NOMO-1 treated with DMSO at 0.1 percent for 48 hours (cell line): Measurements from ENCODE around the gene MROH2A.
"Not testable (repeated sequence)": the region's sequence is repeated elsewhere in the genome, so short reads cannot be mapped to it uniquely, and the experiment has no call there.

ENCODE experiments used
- DNase-seq: peaks from one replicate; lab custom pipeline; 2025; ENCODE audit not compliant: unreplicated experiment; lab: John Stamatoyannopoulos, UW

The MROH2A gene, protein sequence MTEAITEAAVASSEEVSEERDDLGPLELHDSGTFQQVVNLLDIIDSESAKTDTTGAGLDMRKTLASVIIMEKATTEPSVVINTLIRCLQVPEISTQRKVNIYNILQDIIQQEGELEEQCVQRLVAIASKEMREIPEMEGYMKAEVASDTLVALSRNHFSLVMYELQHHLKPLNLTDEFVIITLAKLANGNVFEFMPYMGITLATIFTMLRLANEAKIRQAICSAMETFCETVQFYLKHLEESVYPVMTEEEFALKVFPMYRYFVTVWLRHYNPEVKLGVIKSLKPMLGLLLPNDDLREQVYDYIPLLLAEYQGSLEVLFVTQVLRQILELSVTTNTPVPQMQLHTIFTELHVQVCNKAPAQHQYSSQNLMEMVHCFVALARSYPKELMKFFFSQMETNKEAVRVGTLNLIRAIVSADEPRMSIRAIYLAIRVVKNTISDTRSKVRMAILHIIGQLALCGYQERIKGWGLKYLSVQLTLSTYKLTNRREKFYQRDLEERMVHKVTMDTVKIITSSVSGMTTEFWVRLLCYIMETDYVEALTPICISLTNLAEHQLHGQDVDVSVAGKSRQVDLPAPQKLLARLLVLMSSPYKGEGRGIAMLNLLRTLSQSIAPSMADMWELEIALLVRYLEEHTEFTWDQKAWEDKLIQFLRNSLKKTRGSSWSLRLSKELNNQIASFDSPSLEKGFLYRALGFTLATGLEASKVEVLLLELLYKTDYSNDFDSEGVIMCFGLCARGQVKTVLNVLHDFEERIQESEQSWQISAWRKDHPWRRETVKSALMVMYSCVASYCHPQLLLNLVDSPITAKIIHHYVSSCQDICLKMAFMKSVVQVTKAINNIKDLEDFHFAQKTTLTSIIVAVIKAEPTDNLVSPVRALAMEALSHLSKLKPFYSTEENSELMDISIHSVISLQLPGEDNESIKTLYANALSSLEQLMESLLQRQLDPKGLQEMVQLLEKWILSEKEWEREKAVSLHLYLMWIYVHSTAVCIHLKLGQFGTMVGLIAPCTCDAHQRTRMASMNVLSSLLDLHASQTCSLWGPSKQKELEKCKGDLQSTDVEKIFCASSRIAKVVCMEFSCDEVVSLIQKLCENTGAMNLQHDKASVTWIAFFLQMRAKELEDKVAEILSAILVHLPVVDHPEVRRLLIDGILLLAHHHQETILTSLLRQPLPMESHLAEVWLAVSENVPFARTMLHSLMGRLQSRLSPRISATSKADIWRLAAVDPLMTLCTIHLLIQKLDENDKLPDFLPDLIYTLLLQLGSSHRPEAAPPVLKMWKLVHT (N-terminal part only)

DNA sequence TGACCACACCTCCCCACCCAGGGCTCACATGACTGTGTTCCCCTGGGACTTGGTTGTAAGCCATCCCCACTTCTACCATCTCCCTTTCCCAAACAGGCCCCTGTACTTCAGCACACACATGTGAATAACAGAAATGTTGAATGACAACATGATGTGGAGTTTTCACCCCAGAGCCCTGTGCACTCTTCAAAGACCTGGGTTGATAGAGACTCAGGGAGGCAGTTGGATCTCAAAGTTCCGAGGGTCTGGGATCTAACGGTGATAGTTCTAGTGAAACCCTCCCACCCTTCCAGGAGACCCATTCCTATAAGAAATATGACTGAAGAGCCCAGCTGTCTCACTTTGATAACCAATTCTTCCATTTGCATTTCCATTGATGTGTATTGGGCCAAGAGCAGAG is at the start of gene MROH2A:
Gene MROH2A, plus strand, starts transcription at position 301 of the 400 bp plus-strand sequence. CDS start 1,029 bp downstream, outside the sequence.
- no peak for DNase-seq

DNA sequence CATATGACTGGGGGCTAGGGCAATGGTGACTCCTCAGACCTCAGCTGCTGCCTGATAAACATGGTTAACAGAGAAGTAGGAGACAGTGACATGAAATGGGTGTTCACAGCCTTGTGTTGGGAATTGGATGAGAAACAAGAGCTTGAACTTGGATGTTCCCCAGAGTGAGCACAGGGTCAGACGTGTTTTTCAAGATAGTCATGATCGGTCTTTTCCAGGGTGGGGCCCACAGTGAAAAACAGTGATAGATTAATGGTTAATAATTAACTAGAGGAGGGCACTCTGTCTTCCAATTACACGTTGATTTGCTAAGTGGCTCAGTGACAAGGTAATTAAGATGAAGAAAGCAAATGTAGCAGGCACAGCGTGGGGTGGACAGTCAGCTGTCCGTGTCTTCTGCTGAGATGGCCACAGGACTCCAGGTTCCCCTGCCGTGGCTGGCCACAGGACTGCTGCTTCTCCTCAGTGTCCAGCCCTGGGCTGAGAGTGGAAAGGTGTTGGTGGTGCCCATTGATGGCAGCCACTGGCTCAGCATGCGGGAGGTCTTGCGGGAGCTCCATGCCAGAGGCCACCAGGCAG is 49.3 kb upstream of the MROH2A start, which contains the start of gene UGT1A3:
Gene UGT1A3, plus strand, starts transcription at position 320 of the 579 bp plus-strand sequence. Its CDS starts 85 bp downstream, at position 405.
- DNase-seq: no peak

DNA sequence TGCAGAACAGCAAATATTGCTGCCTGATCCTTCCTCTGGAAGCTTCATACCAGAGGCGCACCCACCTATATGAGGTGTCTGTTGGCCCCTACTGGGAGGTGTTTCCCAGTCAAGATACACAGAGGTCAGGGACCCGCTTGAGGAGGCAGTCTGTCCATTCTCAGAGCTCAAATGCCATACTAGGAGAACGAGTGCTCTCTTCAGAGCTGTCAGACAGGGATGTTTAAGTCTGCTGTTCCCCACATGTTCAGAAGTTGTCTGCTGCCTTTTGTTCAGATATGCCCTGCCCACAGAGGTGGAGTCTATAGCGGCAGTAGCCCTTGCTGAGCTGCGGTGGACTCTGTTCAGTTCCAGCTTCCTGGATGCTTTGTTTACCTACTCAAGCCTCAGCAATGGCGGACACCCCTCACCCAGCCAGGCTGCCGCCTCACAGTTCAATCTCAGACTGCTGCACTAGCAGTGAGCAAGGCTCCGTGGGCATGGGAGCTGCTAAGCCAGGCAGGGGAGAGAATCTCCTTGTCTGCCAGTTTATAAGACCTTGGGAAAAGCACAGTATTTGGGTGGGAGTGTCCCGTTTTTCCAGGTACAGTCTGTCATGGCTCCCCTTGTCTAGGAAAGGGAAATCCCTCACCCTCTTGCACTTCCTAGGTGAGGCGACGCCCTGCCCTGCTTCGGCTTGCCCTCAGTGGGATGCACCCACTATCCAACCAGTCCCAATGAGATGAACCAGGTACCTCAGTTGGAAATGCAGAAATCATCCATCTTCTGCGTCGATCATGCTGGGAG is 41.1 kb upstream of the MROH2A start:
- DNase-seq: not testable (repeated sequence)

DNA sequence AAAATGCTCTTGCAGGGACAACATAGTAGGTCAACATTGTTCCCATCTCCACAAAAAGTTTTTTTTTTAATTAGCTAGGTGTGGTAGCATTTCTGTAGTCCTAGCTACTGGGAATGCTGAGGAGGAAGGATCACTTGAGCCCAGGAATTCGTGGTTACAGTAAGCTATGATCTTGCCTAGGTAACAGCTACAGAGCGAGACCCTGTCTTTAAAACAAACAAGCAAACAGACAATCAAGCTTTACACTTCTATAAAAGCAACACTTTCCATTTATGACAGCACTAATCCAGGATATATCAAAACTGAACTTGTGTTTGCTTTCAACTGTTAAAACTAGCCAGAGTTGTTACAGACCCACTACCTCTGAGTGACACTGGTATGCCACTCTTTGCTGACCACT is 37.3 kb upstream of the MROH2A start:
- DNase-seq: no peak

DNA sequence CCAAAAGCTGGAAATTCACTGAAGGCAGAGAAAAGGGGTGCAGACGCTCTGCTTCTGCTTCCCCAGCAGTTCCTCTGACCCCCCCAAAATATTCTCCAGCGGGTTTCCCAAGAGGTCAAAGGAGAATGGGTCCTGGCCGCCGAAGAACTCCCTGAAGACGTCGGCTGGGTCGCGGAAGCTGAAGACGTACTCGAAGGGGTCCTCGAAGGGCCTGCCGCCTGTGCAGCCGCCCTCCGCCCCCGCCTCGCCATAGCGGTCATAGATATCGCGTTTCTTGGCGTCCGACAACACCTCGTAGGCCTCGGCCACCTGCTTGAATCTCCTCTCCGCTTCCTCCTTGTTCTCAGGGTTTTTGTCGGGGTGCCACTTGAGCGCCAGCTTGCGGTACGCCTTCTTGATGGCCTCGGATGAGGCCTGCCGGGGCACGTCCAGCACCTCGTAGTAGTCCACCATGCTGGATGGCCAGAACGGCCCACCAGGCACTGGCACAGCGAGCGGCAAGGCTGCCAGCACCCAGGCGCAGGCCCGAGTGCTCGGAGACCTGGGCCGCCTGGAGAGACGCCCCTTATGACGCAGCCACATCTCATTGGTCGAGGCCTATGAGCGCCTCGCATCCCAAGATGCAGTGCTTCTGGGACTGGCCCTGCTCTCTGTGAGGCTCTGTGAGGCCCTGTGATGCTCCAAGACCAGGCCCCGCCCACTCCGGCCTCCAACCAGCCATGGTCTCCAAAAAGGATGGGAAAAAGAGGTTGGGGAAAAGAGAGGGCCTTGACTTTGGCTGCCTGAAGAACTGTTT is 34.5 kb upstream of the MROH2A start:
- no peak for DNase-seq

DNA sequence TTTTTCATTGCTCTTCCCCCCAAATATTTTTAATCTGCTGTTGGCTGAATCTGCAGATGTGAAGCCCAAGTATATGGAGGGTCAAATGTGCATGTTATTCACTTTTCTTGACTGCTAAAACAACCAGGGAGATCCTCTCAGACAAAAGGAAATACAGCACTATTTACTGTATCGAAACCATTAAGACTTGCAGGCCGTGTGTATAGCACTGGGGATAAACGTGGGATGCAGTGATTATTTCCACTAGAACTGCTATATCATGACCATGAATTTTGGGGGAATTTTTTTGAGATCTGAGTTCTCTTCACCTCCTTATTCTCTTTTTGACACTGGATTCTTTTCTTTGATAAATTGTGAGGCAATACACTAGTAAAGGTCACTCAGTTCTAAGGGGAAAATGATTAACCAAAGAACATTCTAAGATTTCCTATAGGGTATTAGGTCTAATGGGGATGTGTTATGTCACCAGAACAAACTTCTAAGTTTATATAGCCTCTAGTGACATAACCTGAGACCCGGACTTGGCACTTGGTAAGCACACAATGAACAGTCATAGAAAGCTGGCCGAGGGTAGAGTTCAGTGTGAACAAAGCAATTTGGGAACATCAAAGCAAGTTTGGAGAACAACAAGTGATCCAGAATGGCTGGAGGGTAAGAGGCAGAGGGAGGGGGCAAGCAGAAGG is 32.9 kb upstream of the MROH2A start:
- no peak for DNase-seq

DNA sequence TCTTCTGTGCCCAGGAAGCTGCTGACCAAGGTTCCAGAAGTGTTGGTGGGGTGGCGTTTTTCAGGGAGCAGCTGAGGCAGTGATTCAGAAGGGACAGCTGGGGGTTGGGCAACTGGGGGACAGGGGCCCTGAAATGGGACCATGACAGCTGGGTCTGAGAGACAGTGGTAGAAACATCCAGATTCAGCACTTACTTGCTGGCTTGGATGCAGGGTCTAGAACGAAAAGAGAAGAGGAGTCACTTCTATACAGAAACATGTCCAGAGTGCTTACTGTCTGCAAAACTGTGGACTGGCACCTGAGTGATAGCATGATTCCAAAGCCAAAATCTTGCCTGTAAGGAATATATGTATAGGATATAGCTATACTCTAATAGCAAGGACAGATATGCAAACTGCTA is 32.3 kb upstream of the MROH2A start:
- not testable (repeated sequence) for DNase-seq

DNA sequence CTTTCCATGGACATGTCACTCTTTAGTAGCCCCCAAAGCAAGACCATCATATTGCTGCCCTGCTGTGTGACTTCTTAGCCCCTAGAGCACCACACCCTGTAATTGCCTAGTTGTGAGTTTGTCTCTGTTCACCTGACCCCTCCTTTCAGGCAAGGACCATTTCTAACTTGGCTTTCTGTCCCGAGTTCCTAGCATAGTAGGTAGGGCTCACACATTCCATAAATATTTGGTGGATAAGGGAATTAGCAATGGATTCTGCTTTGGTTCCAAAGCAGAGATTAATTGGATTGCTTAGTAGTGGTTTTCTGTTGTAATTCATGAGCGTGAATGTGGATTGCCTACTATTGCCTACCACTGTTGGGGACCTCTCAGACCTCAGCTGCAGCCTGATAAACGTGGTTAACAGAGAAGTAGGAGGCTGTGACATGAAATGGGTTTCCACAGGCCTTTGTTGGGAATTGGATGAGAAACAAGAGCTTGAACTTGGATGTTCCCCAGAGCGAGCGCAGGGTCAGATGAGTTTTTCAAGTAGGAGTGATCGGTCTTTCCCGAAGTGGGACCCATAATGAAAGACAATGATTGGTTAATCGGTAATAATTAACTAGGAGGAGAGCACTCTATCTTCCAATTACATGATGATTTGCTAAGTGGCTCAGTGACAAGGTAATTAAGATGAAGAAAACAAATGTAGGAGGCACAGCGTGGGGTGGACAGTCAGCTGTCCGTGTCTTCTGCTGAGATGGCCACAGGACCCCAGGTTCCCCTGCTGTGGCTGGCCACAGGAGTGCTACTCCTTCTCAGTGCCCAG is 31.5 kb upstream of the MROH2A start:
- no peak for DNase-seq

DNA sequence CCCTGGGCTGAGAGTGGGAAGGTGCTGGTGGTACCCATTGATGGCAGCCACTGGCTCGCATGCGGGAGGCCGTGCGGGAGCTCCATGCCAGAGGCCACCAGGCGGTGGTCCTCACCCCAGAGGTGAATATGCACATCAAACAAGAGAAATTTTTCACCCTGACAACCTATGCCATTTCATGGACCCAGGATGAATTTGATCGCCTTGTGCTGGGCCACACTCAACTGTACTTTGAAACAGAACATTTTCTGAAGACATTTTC is 30.9 kb upstream of the MROH2A start:
- no peak for DNase-seq

DNA sequence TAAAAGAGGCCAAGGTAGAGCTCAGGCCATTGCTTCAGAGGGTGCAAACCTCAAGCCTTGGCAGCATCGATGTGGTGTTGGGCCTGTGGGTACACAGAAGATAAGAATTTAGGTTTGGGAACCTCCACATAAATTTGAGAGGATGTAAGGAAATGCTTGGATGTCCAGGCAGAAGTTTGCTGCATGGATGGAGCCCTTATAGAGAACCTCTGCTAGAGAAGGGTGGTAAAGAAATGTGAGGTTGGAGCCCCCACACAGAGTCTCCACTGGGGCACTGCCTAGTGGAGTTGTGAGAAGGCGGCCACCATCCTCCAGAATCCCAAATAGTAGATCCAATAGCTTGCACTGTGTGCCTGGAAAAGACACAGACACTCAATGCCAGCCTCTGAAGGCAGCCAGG is 27.4 kb upstream of the MROH2A start:
- not testable (repeated sequence) for DNase-seq

DNA sequence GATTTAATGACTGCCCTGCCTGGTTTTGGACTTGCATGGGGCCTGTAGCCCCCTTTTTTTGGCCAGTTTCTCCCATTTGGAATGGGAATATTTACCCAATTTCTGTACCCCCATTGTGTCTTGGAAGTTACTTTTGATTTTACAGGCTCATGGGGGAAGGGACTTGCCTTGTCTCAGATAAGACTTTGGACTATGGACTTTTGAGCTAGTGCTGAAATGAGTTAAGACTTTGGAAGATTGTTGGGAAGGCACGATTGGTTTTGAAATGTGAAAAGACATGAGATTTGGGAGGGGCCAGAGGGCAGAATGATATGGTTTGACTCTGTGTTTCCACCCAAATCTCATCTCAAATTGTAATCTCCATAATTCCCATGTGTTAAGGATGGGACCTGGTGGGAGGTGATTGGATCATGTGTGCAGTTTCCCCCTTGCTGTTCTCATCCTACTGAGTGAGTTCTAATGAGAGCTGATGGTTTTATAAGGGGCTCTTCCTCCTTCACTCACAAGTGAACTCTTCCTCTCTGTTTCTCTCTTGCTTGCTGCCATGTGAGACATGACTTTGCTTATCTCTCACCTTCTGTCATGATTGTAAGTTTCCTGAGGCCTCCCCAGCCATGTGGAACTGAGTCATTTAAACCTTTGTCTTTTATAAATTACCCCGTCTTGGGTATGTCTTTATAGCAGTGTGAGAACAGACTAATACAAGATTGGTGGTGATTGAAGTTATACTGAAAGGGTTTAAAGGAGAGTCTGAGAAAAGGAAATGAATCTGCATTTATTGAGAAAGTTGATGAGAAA is 26.7 kb upstream of the MROH2A start:
- not testable (repeated sequence) for DNase-seq

DNA sequence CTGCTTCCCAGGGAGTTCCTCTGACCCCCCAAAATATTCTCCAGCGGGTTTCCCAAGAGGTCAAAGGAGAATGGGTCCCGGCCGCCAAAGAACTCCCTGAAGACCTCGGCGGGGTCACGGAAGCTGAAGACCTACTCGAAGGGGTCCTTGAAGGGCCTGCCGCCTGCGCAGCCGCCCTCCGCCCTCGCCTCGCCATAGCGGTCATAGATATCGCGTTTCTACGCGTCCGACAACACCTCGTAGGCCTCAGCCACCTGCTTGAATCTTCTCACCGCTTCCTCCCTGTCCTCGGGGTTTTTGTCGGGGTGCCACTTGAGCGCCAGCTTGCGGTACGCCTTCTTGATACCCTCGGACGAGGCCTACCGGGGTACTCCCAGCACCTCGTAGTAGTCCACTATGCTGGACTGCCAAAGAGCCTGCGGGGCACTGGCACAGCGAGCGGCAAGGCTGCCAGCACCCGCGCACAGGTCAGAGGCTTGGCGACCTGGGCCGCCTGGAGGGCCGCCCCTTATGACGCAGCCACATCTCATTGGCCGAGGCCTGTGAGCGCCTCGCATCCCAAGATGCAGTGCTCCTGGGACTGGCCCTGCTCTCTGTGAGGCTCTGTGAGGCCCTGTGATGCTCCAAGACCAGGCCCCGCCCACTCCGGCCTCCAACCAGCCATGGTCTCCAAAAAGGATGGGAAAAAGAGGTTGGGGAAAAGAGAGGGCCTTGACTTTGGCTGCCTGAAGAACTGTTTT is 23.1 kb upstream of the MROH2A start:
- no peak for DNase-seq

DNA sequence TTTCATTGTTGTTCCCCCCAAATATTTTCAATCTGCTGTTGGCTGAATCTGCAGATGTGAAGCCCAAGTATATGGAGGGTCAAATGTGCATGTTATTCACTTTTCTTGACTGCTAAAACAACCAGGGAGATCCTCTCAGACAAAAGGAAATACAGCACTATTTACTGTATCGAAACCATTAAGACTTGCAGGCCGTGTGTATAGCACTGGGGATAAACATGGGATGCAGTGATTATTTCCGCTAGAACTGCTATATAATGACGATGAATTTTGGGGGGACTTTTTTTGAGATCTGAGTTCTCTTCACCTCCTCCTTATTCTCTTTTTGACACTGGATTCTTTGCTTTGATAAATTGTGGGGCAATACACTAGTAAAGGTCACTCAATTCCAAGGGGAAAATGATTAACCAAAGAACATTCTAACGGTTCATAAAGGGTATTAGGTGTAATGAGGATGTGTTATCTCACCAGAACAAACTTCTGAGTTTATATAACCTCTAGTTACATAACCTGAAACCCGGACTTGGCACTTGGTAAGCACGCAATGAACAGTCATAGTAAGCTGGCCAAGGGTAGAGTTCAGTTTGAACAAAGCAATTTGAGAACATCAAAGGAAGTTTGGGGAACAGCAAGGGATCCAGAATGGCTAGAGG is 21.6 kb upstream of the MROH2A start:
- no peak for DNase-seq

DNA sequence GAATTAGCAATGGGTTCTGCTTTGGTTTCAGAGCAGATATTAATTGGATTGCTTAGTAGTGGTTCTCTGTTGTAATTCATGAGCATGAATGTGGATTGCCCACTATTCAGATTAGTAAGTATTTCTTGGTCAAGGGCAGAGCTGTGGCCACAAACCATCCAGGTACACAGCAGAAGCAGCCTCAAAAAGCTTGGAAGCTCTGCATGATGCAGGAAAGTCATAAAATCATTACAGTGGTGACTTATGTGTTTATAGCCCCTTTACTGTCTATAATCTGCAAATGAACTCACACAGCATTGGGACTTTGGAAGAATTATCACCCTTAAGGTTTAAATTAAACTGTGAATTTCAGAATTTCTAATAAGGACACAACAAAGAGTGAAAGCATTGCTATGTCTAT is 20.0 kb upstream of the MROH2A start:
- no peak for DNase-seq

DNA sequence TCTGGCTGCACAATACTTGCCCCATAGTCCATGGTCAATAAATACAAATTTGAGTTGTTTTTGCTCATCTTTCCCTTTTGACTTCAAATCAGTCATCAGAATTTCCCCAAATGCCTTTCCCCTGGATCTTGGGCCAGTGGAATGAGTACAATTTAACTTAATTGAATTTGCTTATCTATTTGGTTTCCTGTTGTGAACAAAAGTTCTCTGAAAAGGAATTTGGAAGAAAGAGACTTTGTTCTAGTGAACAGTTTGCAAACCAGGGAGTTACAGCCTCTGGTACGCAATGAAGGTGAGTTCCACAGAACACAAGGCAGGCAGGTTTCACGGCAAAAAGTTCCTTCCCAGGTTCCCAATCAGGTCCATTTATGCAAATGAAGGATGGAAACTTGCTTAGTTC is 19.3 kb upstream of the MROH2A start:
- no peak for DNase-seq

DNA sequence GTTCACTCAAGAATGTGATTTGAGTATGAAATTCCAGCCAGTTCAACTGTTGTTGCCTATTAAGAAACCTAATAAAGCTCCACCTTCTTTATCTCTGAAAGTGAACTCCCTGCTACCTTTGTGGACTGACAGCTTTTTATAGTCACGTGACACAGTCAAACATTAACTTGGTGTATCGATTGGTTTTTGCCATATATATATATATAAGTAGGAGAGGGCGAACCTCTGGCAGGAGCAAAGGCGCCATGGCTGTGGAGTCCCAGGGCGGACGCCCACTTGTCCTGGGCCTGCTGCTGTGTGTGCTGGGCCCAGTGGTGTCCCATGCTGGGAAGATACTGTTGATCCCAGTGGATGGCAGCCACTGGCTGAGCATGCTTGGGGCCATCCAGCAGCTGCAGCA is 18.1 kb upstream of the MROH2A start, which contains the start of gene UGT1A1:
Gene UGT1A1, plus strand, starts transcription at position 228 of the 400 bp plus-strand sequence. Its CDS starts 18 bp downstream, at position 246.
- no peak for DNase-seq
